Transverse colon (tissue), 4 donors: ENCODE results near the gene BACH2. TPM values are rescaled to one million over a fixed set of nuclear protein-coding genes. Genes with fewer than 3 reads are reported as not detected.

Source experiments
- DNase-seq: peaks from one replicate; pipeline ENCODE4 v3.0.0-alpha.2; 2019
- H3K27ac ChIP-seq, 4 donors: fragments of 200-600 bp; sonication (generic); 2 replicates each; pipeline ENCODE4 v1.5.1; 2016 to 2018; ENCODE audit warnings: inconsistent platforms in 4 of 4
- H3K27me3 ChIP-seq: fragments of 200-600 bp; sonication (generic); 2 replicates; pipeline ENCODE4 v1.5.1; 2017; ENCODE audit warnings: inconsistent platforms
- H3K36me3 ChIP-seq, 4 donors: fragments of 200-600 bp; sonication (generic); 2 replicates each; pipeline ENCODE4 v1.5.1; 2017 to 2019; ENCODE audit warnings: inconsistent platforms in 4 of 4
- H3K4me1 ChIP-seq, 4 donors: fragments of 200-600 bp; sonication (generic); 2 replicates each; pipeline ENCODE4 v1.5.1; 2017 to 2020; ENCODE audit warnings: inconsistent platforms in 4 of 4
- H3K4me3 ChIP-seq, 4 donors: fragments of 200-600 bp; sonication (generic); 1 replicate in 1 of 4; 2 replicates in 3 of 4; pipeline versions ENCODE4 v1.5.1 to v1.6.1; 2017 to 2019; ENCODE audit warnings: inconsistent platforms in 4 of 4
- H3K9me3 ChIP-seq, 2 donors: fragments of 200-600 bp; sonication (generic); 2 replicates each; pipeline ENCODE4 v1.5.1; 2017 to 2019; ENCODE audit warnings: inconsistent platforms in 2 of 2
- CTCF ChIP-seq, 5 experiments: fragments of 200-600 bp in 3 of 5; fragments of 450-650 bp in 2 of 5; sonication (generic) in 3 of 5; IDR thresholded peaks; 1 replicate in 2 of 5; 2 replicates in 3 of 5; pipeline ENCODE4 v1.5.1; 2016 to 2017; ENCODE audit warnings: antibody characterized with exemption in 5 of 5, inconsistent platforms in 3 of 5, mild to moderate bottlenecking in 2 of 5, moderate library complexity in 1 of 5
- EP300 ChIP-seq: sonication (generic); formaldehyde crosslinking; IDR thresholded peaks from one replicate; pipeline ENCODE4 v1.6.1; 2017; ENCODE audit warnings: antibody characterized with exemption, low read depth
- POLR2A ChIP-seq: fragments of 450-650 bp; IDR thresholded peaks from one replicate; pipeline ENCODE4 v1.6.1; 2016; ENCODE audit warnings: antibody characterized with exemption, mild to moderate bottlenecking, moderate library complexity
- POLR2AphosphoS5 ChIP-seq, 3 donors: sonication (generic); formaldehyde crosslinking; IDR thresholded peaks; one replicate each; pipeline ENCODE4 v1.6.1; 2016; ENCODE audit warnings: antibody characterized with exemption in 3 of 3
- WGBS, 2 donors: methylation state at CpG; one replicate each; pipeline ENCODE4 v1.1.5; 2018; ENCODE audit warnings: low coverage in 1 of 2; 5-methylcytosine and 5-hydroxymethylcytosine counted together
- in situ Hi-C, 4 donors: fragments of 200-750 bp; cut with MboI; loops; one replicate each; pipeline versions ENCODE4 v1.15.0 to v1.15.1; 2017; ENCODE audit warnings: low sequenced_read_pairs in 3 of 4, low pct_ligation_motif_present in 1 of 4, low pct_unique_long_range_greater_than_20kb in 1 of 4
- intact Hi-C: fragments of 100-400 bp; cut with DNase I; formaldehyde crosslinking; loops from one replicate; pipeline ENCODE4 v1.15.1; 2023; ENCODE audit warnings: low total_unique reads
- total RNA-seq, 4 donors: library from RNA; depleted of rRNA; stranded (reverse); fragments of >200 nt; gene quantifications; one replicate each; pipeline ENCODE4 v1.1.0, GENCODE V29; 2016

BACH2 gene
- total RNA-seq, 4 donors from 2014 or later, result 0.20 to 7.5 (median 2.4) TPM

GRCh38 chr6:90127595-90127994 is 169.0 kb downstream of the BACH2 start:
- Histone ChIP-seq H3K27ac (no peak overlapping the region), H3K27me3 (no peaks in the 10 kb centered on the region), H3K36me3 (no peaks in the 10 kb centered on the region), H3K4me3 (no peak overlapping the region), H3K9me3 (no peaks in the 10 kb centered on the region), H3K4me1 (peaks cover 0 to 3% (median 0%) of the 10 kb centered on the region in 4 donors)
- 81% methylated on average over 7 of the region's 7 CpGs; no CpG with 5 or more reads in 1 of the 2 donors for WGBS, 2 donors
- no peak for TF ChIP-seq CTCF (IDR thresholded peaks at IDR 0.05)
- TF ChIP-seq POLR2AphosphoS5 (IDR thresholded peaks at IDR 0.05), result no peak
- TF ChIP-seq POLR2A, result no peak
- intact Hi-C loops, result no loop called here
- in situ Hi-C loops, result no loop called here
- DNase-seq, result no peak

GRCh38 chr6:90126839-90127238 is 169.8 kb downstream of the BACH2 start:
- H3K27ac ChIP-seq, result no peak overlapping the region
- TF ChIP-seq CTCF (IDR thresholded peaks at IDR 0.05), result no peak
- no peak for TF ChIP-seq EP300
- TF ChIP-seq POLR2A, result no peak
- TF ChIP-seq POLR2AphosphoS5 (IDR thresholded peaks at IDR 0.05), result no peak
- H3K36me3 ChIP-seq, result no peaks in the 10 kb centered on the region
- DNase-seq, result no peak
- H3K4me1 ChIP-seq, result peaks cover 0 to under 1% (median 0%) of the 10 kb centered on the region in 4 donors
- H3K27me3 ChIP-seq, result no peaks in the 10 kb centered on the region
- no peak overlapping the region for H3K4me3 ChIP-seq
- intact Hi-C loops, result no loop called here
- WGBS, 2 donors, result 79 to 87% methylated on average over 3 to 4 of the region's 4 CpGs
- no peaks in the 10 kb centered on the region for H3K9me3 ChIP-seq
- in situ Hi-C loops, result no loop called here

GRCh38 chr6:90126181-90126580 is 170.5 kb downstream of the BACH2 start:
- no peaks in the 10 kb centered on the region for H3K9me3 ChIP-seq
- no peak overlapping the region for H3K4me3 ChIP-seq
- H3K27me3 ChIP-seq, result no peaks in the 10 kb centered on the region
- no peak overlapping the region for H3K27ac ChIP-seq
- DNase-seq, result no peak
- H3K4me1 ChIP-seq, result no peaks in the 10 kb centered on the region
- in situ Hi-C loops (no loop called here), intact Hi-C loops (no loop called here)
- TF ChIP-seq CTCF (IDR thresholded peaks at IDR 0.05), result no peak
- TF ChIP-seq EP300, result no peak
- no peak for TF ChIP-seq POLR2AphosphoS5 (IDR thresholded peaks at IDR 0.05)
- TF ChIP-seq POLR2A, result no peak
- 34 to 41% methylated on average over 5 of the region's 5 CpGs for WGBS, 2 donors
- H3K36me3 ChIP-seq, result no peaks in the 10 kb centered on the region

GRCh38 chr6:90124874-90125510 is 171.7 kb downstream of the BACH2 start:
- 70 to 72% methylated on average over 5 of the region's 5 CpGs for WGBS, 2 donors
- no peaks in the 10 kb centered on the region for H3K27me3 ChIP-seq
- TF ChIP-seq EP300 (no peak), CTCF (IDR thresholded peaks at IDR 0.05) (no peak), POLR2A (no peak), POLR2AphosphoS5 (IDR thresholded peaks at IDR 0.05) (no peak)
- no peak overlapping the region for H3K4me3 ChIP-seq
- no peak overlapping the region for H3K27ac ChIP-seq
- H3K9me3 ChIP-seq, result no peaks in the 10 kb centered on the region
- H3K4me1 ChIP-seq, result no peaks in the 10 kb centered on the region
- intact Hi-C loops, result no loop called here
- no peaks in the 10 kb centered on the region for H3K36me3 ChIP-seq
- no peak for DNase-seq
- in situ Hi-C loops, result no loop called here
